DMS53 treated with DMSO at 0.1 percent for 48 hours (cell line): Measurements from ENCODE around the gene CSTA.

ENCODE experiments used
- DNase-seq: peaks from one replicate; lab custom pipeline; 2025; ENCODE audit not compliant: unreplicated experiment; lab: John Stamatoyannopoulos, UW

The CSTA gene

DNA sequence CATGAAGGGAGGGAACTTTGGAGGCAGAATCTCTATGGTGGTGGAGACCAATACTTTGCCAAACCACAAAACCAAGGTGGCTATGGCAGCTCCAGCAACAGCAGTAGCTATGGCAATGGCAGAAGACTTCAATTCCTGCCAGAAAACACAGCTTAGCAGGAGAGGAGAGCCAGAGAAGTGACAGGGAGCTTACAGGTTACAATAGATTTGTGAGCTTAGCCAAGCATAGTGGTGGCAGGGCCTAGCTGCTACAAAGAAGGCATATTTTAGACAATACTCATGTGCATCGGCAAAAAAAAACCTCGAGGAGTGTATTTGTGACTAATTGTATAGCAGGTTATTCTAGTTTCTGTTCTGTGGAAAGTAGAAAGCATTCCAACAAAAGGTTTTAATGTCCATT is 6.4 kb upstream of the CSTA start:
- no peak for DNase-seq

DNA sequence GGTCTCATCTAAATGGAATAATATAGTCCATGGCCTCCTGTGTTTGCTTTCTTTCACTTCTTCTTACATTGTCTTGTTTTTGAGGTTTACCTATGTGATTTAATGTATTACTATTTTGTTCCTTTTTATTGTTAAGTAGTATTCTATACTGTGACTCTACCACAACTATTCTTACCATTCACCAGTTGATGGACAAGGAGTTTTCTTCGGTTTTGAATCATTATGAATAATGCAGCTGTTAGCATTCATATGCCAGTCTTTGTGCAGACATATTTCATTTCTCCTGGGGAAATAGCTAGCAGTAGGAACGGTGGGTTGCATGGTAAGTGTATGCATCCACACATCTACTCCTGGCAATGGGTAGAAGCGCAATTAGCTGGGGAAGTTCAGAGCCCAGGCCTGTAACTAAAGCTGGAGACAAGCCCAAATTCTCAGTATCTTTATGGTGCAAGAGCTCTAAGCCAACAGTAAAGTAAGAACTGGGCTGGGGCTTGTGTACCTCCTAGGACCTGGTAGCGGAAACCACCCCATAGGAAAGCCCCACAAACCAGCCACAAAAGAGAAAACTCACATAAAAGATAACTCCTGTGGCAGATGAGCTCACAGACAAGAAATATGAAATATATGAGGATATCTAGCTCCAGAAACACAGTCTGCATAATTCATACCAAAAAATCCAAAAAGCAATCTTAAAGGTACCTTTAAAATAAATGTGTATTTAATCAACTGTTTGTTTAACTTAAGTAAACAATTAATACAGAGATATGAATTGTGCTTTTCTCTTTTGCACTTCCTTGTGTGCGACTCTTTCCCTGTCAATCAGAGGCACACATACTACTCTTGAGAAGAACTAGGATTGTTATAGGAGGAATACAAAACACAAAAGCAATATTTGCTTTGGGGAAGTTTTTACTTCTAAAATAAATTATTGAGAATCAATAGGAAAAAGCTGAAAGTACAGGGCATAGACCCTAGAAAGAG is 2.7 kb upstream of the CSTA start:
- DNase-seq, result peak; percentile 35

DNA sequence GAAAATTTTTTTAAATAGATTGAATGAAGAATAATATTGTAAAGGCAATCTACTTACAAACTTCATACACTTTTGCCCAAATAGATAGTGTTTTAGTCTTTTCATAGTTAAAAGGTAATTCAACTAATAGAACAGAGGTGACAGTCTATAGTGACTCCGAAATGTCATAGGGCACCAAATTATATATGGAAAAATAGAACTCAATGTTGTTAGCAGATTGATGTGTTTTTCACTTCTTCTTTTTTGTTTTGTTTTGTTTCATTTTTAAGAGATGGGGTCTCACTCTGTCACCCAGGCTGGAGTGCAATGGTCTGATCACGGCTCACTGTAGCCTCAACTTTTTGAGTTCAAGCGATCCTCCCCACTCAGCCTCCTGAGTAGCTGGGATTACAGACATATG is 721 bp downstream of the CSTA start:
- no peak for DNase-seq

DNA sequence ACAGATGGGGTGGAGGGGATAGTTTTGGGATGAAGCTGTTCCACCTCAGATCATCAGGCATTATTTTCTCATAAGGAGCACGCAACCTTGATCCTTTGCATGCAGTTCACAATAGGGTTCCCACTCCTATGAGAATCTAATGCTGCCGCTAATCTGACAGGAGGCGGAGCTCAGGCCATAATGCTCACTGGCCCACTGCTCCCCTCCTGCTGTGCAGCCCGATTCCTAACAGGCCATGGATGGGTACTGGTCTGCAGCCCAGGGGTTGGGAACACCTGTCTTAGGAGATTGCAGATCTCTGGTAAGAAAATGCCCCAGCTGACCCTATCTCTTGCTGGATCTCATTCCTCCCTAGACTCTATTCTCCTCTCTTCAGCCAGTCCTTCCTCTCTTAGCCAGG is 6.8 kb downstream of the CSTA start:
- DNase-seq, result no peak

DNA sequence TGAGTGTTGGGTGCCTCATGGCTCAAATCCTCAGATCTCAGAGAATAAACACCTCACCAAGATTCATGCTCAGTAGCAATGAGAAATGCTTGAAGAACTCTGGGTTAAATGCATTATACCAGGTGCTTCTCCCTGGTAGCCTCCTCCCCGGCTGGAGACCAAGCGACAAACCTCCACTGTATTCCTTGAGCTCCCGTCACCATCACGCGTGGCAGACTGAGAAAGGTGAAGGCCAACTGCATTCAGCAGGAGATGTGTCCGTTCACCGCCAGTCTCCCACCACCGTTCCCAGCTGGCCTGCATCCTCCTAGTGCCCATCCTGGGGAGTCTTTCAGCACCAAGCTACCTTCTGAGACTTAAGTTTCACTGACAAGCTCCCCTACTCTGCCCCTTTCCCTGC is 7.5 kb downstream of the CSTA start:
- DNase-seq, result no peak

DNA sequence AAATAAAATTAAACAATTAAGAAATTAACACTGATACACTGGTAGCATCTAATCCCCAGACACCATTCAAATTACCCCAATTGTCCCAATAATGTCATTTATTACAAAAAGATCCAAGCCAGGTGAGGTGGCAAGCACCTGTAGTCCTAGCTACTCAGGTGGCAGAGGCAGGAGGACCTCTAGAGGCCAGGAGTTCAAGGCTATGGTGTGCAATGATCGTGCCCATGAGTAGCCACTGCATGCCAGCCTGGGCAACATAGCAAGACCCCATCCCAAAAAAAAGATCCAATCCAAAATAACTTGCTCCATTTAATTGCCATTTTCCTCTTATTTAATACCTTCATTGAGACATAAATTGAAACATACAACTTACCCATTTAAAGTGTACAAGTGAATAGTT is 17.8 kb downstream of the CSTA start:
- no peak for DNase-seq

DNA sequence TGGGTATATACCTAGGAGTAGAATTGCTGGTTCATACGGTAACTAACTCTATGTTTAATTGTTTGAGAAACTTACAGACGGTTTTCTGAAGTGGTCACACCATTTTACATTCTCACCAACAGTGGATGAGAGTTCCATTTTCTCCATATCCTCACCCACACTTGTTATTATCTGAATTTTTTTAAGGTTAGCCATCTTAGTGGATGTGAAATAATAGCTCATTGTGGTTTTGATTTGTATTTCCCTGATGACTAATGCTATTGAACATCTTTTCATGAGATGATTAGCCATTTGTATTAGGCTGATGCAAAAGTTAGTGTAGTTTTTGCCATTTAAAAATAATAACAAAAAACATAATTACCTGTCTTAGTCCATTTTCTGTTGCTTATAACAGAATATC is 18.6 kb downstream of the CSTA start:
- DNase-seq, result no peak

DNA sequence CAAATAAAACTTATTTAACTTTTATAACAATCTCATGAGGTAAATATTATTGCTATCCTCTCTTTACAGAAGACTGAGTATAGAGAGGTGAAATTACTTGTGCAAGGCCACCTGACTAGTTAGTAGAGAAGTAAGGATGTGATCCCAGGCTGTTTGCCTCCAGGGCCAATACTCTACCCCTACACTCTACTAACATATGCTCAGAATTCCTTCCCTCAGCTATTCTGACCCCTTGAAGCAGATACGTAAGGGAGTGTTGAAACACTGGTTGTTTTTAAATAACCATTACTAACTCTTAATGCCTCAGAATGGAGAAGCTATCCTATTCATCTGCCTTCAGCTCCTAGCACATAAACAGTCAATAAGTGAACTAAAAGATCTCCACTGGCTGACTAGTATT is 24.1 kb downstream of the CSTA start:
- no peak for DNase-seq

DNA sequence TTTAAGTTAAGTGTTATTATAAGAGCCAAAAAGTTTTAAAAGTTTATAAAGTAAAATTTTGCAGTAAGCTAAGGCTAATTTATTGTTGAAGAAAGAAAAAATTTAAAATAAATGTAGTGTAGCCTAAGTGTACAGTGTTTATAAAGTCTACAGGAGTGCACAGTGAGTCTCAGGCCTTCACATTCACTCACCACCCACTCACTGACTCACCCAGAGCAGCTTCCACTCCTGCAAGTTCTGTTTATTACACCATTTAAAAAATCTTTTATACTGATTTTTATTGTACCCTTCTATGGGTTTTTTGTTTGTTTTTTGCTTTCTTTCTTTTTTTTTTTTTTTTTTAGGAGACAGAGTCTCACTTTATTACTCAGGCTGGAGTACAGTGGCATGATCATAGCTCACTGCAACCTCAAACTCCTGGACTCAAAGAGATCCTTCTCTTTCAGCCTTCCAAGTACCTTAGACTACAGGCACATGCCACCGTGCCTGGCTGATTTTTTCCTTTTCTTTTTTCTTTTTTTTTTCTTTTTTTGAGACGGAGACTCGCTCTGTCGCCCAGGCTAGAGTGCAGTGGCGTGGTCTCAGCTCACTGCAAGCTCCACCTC is 25.9 kb downstream of the CSTA start:
- no peak for DNase-seq

DNA sequence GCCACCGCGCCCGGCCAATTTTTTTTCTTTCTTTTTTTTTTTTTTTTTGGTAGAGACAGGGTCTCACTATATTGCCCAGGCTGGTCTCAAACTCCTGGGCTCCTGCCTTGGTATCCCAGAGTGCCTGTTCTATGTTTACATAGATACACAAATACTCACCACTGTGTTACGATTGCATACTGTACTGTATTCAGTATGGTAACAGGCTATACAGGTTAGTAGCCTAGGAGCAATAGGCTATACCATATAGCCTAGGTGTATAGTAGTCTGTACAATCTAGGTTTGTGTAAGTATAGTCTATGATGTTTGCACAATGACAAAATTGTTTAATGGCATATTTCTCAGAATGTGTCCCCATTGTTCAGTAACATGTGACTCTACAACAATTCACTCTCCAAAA is 26.6 kb downstream of the CSTA start:
- peak; percentile 8 for DNase-seq

DNA sequence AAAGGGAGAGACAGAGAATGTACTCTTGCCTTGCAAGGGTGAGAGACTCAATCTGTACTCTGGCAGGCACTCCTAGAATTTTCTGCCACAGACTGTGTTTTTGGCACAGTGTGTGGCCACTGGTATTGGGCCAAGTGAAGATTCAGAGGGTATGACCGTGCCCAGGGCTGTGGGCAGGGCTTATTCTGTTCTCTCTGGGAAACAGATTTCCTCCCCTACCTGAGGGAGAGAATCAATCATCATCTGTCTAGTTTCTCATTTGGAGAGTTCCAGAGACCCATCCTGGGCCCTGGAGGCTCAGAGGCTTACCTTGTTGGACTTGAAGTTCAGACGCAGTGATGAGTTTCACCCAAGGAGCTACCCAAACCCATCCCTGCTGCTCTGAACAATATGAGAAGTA is 28.2 kb downstream of the CSTA start:
- no peak for DNase-seq

DNA sequence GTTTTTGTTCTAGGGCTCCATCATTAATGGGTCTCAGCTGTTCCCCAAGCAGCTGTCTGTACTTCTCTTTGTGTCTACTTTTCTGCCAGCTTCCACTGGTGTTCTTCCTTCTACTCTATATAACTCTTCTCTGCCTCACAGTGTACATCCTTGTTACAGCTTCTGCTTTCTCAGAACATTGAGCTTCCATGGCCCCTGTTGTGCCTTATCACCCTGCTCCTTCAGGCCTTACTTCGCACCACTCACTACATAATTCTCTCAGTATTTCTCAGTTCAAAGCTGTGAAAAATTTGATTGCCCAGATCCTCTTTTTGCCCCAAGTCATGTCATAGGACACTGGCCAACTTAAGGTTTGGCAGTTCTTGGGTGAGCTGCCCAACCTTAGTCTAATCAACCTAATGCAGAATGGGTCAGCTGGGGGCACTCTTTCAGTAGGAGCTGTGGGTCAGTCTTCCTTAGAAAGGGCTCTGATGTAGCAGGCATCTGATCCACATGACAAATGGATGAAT is 28.9 kb downstream of the CSTA start:
- no peak for DNase-seq

DNA sequence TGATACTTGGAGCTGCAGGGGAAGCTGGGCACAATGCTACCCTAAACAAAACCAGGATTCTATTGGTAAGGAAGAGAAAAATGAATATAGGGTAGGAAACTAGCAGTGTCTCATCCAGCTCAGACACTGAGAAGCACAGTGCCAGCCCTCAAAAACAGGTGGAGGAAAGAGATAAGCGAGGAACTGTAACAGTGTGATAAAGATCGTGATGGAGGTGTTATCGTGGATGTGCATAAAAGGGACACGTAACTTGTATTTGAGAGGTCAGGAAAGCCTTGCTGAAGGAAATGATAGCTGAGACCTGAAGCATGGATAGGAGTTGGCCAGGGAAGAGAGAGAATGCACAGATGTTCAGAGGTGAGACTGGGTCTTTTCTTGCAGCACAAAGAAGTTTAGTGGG is 30.6 kb downstream of the CSTA start:
- DNase-seq, result no peak

DNA sequence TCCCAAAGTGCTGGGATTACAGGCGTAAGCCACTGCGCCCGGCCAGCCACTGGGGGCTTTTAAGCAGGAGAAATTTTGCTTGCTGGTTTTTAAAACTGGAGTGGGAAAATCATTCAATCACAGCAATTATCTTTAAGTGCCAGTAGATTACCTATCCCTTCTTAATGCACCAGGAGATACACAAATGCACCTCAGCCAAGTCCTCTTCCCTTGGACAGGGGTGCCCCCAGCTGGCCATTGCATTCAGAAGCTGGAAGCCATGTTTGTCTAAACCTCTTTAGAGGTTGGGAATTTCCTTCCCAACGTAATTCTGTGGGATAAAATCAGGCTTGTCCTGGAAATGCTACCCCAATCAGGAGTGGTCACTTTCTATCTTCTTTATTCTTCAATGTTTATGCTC is 31.4 kb downstream of the CSTA start:
- DNase-seq, result peak; percentile 34

DNA sequence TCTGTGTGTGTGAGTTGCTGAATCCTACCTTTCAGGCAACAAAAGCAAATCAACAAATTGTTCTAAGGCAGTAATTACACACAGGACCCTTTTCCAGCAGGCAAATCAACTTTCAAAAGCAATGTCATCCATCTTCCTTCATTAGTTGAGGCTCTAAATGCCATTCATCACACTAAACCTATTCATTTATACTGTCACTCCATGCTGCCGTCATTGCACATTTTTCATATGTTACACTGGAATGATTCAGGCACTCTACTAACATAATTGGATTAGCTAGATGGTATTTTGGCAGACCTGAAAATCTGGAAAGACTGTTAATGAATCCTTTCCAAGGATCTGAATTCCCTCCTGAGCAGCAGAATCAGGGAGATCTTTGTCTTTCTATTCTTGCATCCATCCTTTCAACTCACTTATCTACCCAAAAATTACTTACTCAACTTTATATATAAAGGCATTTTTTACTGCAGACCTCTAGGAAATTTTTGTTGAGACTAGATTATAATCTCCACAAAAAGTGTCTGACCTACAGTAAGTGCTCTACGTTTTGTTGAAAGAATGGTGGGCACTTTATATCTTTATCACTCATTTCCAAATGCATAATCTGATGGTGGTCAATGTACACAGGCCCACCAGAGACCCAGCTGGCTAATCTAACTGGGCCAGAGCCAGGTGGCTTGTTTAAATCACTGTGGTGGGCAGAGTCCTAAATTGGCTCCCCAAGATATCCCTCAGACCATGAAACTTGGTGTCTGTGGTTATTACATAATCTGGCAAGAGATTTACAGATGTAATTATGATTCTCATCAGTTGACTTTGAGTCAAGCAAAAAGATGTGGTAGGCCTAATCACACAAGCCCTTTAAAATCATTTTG is 33.0 kb downstream of the CSTA start:
- no peak for DNase-seq

DNA sequence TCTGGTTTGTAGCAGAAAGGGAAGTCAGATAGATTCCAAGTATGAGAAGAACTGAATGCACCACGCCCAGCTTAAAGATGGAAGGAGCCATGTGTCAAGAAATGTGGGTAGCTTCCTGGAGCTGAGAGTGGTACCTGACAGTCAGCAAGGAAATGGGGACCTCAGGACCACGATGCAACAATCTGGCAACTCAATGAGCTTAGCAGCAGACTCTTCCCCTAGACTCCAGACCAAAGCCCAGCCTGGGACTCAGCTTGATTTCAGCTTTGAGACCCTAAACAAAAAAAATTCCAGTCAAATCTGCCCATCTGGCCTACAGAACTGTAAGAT is 33.6 kb downstream of the CSTA start:
- no peak for DNase-seq

DNA sequence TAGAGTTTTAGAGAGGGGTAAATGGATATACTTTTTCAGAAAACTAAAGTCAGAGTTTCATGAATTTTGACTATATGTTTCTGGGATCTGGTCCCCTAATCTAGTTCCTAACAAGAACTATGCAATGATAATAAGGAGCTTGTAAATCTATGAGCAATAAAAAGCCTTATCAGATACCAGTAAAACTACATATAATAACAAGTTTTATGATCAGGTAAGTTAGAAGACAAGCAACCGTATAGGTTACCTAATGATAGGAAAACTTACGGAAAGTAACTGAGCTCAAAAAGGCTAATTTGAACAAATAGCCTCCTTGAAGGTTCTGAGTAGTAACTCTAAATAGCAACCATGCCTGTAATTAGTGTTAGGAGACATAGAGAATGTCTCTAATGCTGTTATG is 37.0 kb downstream of the CSTA start:
- DNase-seq, result no peak

DNA sequence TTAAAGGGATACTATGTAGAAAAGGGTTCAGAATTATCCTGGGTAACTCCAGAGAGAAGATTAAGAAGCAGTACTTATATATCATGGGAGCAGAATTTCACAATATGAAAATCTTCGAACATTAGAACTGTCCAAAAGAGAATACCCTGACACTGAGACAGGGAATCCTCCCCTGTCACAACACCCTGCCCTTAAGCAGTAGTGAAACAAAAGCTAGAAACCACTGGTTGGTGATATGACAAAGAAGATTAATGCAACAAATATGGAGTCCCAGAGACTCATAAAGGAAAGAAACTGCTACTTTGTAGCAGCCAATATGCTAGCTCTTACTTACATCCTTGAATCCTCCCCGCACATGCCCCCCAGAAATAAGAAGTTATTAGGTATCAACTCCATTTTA is 39.4 kb downstream of the CSTA start:
- no peak for DNase-seq

DNA sequence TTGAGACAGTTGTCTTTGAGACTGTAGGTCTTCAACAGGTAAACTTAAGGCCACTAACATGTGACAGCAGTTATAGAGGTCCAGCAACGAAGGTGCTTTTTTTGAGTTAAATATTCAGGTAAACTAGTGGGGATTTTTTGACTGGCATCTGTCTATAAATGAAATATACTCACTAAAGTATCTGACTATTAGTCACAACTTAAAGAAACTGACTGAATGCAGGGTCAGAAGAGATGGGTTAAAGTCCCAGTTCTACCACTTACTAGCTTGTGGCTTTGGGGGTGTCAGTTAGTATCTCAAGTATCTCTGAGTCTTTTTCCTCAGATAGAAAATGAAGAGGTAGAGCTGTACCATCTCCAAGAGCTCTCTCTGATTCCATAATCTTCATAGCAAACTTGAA is 40.0 kb downstream of the CSTA start:
- DNase-seq, result no peak

DNA sequence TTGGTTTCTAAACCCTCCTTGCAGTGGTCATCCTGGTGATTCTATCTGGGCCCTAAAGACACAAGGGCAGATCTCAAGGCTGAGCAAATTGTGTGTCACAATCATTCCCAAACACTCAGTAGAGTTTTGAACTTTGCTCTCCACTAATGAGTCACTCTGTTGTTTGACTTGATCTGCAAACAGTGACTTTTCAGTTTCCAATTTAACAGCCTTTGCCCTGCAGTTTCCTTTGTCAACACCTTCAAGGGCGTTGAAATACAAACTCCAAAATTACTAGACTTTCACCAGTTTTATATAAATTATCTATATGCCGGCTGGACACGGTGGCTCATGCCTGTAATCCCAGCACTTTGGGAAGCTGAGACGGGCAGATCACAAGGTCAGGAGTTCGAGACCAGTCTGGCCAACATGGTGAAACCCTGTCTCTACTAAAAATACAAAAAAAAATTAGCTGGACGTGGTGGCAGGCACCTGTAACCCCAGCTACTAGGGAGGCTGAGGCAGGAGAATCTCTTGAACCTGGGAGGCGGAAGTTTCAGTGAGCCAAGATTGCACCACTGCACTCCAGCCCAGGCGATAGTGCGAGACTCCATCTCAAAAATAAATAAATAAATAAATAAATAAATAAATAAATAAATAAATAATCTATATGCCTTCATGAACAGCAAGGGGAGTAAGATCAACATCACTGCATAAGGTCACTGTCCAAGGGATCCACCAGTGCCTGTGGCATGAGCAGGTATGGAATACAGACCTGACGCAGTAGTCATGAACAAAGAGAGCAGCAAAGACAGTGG is 40.7 kb downstream of the CSTA start:
- peak; percentile 76 for DNase-seq

DNA sequence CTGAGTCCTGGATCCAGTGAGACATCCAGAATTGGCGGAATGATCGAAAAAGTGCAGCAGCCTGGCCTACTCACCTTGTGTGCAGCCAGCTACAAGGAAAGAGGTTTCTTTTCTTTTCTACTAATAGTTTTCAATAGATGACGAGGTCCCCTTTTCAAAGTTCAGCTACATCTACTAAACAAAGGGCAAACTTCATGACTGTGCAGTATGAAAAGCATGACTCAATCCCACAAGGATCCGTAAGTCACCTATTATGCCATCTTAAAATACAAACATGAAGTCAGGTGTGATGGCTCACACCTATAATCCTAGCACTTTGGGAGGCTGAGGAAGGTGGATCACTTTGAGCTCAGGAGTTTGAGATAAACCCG is 41.3 kb downstream of the CSTA start:
- no peak for DNase-seq
